HG03354 (cell line): Measurements from ENCODE around the gene ZZZ3.
A peak's percentile ranks its signal among the peaks of the same experiment; 100 is the strongest.
"Not testable (repeated sequence)": the region's sequence is repeated elsewhere in the genome, so short reads cannot be mapped to it uniquely, and the experiment has no call there.

Experiments used
- ATAC-seq: cut with Tn5 transposase; IDR thresholded peaks from one replicate; pipeline ENCODE4 v1.9.1; 2021; ENCODE audit warnings: mild to moderate bottlenecking; ENCODE audit not compliant: unreplicated experiment, poor library complexity, severe bottlenecking

ZZZ3 gene

DNA sequence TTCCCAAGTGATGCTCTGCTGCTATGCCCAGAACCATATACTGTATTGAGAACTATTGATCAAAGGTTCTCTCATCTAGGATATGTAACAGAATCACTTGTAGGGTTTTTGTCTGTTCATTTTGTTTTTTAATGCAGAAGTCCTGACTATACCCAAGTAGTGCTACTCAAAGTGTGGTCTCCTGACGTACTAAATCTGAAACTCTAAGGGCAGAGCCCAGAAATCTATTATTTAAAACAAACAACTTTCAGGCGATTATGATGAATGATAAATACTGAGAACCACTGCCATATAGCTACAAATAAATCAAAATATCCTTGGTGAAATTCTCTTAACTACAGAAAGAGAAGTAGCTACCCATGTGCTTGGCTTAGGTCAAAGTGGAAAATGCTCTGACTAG is 10.1 kb downstream of the ZZZ3 start:
- ATAC-seq = no peak

GRCh38 chr1:77671836-77672235 is 10.6 kb downstream of the ZZZ3 start:
- ATAC-seq = no peak

DNA sequence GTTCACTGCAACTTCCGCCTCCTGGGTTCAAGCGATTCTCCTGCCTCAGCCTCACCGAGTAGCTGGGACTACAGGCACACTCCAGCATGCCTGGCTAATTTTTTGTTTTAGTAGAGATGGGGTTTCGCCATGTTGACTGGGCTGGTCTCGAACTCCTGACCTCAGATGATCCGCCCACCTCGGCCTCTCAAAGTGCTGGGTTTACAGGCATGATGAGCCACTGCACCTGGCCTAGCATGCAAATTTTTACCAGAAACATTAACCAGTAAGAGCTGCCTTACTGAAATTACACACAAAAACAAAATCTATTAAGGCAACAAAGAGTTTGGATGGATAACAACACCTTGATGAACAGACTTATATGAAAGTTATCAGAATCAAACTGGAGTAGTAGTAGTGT is 12.1 kb downstream of the ZZZ3 start:
- peak; percentile 63 for ATAC-seq

- no peak for ATAC-seq
Measured at GRCh38 chr1:77668924-77669449, 13.5 kb downstream of the ZZZ3 start.

DNA sequence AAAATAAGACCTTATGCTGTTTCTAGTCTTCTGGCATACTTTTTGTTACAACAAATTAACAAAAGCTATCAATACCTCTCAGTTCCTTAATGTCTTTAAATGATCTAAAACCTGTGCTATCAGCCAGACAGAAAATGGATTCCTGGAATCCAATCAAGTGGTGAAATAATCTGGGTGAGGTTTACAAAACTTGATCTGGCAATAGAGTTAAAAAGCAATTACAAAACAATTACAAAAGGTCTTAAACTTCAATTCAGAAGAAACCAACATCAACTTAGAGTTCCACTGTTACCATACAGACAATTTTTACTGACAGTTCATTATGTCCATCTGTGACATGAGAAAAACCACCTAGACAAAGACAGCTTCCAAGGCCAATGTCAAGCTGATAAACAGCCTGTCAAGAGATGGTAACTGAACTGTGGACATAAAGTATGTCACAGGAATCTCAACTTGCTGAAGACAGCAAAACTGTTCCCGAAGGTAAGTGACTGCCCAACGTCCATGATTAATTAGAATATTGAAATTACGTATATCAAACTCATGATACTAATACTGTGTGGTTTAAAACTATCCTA is 17.4 kb downstream of the ZZZ3 start:
- ATAC-seq = no peak

DNA sequence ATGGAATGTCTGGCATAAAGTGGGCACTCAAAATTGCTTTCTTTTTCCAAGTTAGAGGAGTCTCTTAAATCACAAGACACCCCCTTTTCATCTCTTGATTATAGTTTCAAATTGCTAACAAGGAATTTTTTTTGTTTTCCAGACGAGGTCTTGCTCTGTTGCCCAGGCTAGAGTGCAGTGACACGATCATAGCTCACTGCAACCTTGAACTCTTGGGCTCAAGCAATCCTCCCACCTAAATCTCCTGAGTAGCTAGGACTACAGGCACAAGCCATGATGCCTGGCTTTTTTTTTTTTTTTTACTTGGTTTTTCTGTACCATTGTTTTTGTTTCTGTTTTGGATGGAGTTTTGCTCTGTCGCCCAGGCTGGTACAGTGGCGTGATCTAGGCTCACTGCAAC is 20.8 kb downstream of the ZZZ3 start:
- ATAC-seq = no peak

- ATAC-seq = peak; percentile 78
Measured at GRCh38 chr1:77659879-77660593, 22.4 kb downstream of the ZZZ3 start.

GRCh38 chr1:77658271-77658670 is 24.2 kb downstream of the ZZZ3 start:
- ATAC-seq = no peak

DNA sequence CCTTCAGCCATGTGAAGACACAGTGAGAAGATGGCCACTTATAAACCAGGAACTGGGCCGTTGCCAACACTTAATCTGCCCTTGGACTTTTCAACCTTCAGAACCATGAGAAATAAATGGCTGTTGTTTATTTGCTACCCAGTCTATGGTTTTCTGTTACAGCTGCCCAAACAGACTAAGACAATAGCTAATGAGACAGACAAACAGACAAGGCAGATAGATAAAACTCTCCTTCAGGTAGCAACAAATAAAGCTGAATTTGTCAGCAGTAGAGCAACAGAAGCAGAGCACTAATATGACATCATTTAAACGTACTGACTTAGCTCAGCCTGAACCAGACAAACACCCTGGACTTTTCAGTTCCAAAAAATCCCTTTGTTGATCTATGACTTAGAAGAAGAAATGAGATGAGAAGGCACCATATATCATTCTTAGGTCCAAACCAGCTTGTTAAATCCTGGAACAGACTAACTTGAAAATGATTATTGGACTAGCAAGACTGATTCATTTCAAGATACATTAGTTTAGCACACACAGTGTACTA is 27.0 kb downstream of the ZZZ3 start:
- no peak for ATAC-seq

DNA sequence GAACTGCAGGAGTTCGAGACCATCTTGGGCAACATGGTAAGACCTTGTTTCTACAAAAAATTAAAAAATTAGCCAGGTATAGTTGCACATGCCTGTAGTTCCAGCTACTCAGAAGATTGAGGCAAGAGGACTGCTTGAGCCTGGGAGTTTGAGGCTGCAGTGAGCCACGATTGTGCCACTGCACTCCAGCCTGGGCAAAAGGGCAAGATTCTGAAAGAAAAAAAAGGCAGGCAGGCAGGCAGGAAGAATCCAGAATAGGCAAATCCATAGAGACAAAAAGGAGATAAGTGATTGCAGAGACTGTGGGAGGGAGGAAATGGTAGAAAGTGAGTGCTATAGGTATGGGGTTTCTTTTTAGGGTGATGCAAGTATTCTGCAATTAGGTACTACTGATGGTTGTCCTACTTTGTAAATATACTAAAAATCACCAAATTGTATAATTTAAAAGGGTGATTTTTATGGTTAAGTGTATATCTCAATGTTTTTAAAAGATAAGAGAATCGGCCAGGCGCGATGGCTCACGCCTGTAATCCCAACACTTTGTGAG is 29.4 kb downstream of the ZZZ3 start:
- no peak for ATAC-seq

DNA sequence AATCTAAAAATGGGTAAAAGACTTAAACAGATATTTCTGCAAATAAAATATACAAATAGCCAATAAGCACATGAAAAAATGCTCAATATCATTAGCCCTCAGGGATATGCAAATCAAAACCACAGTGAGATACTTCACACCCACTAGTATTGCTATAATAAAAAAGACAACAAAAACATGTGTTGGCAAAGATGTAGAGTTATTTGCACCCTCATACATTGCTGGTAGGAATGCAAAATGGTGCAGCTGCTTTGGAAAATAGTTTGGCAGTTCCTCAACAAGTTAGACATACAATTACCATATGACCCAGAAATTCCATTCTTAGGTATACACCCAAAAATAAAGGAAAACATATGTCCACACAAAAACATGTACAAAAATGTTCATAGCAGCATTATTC is 30.2 kb downstream of the ZZZ3 start:
- no peak for ATAC-seq

DNA sequence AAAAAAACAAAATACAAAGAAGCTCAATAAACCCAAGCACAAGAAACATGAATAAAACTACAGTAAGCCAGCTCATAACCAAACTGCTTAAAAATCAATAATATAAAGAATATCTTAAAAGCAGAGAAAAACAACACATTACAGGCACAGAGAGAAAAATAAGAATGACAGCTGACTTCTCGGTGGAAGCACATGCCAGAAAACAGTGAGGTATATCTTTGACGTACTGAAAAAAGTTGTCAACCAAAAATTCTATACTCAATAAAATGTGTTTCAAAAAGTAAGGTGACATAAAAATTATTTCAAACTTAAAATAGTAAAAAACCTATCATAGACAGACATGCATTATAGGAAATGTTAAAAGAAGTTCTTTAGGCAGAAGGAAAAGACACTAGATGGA is 33.3 kb downstream of the ZZZ3 start:
- ATAC-seq = no peak

- not testable (repeated sequence) for ATAC-seq
Measured at GRCh38 chr1:77646224-77646623, 36.2 kb downstream of the ZZZ3 start.

- no peak for ATAC-seq
Measured at GRCh38 chr1:77643456-77643855, 39.0 kb downstream of the ZZZ3 start.

DNA sequence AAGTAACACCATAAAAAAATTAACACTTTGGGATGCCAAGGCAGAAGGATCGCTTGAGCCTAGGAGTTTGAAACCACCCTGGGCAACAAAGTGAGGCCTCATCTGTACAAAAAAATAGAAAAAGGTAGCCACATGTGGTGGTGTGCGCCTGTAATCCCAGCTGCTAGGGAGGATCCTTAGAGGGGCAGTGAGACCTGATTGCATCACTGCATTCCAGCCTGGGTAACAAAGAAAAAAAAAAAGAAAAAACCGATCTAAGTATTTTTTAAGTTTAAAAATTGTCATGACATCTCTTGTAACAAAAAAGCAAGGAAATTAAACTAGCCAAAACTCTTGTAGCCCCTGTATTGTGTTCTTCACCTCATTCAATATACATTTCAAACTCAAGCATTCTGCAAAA is 39.5 kb downstream of the ZZZ3 start:
- ATAC-seq = no peak

DNA sequence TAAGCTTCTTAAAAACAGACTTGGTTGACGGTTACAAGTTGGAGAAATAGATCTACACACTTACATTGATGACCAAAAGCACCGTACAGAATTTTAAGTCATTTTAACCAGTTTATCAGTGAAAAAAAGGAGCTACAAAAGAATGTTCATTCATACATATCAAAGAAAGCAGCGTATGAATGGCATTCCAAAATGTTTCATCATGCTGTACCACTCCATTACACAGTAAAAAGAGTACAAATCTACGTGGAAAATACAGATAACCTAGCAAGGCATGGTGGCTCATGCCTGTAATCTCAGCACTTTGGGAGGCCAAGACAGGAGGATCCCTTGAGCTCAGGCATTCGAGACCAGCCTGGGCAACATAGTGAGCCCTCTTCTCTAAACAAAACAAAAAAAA is 40.3 kb downstream of the ZZZ3 start:
- no peak for ATAC-seq

DNA sequence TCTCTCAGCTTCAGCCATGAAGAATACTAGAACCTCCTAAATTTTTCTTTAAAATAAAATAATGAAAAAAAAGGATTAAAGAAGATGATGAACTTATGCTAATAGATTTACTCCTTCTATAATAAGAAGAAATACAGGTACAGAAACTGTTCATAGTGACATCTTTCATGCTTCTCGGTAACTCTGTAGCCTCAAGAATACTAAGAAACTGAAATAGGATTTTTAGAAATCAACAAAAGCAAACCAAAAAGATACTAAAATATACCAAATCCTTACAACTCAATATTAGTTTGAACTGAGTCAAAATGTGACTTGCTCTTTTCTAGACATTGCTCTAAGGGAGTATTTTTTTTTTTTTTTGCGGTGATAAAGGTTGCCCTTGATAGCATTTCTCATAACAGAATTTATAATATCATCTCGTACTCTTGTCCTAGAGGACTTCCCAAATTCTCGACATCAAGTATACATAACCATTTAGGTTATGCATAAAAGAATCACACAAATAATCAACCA is 42.8 kb downstream of the ZZZ3 start:
- ATAC-seq = no peak

GRCh38 chr1:77639056-77639455 is 43.4 kb downstream of the ZZZ3 start:
- no peak for ATAC-seq

DNA sequence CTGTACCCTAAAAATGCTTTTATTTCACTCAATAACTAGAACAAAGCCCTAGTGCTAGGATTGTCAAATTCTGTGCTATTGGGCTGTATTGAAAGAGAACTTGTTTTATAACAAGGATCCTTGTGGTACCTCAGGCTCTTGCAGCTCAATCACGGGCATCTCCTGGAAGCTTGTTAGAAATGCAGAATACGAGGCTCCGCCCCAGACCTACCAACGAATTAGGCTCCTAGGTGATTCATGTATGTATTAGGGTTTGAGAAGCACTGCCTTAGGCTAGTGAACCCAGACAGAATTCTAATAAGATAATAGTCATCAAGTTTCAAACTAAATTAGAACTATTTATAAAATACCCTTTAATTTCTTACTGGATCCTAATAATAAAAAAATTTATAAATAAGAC is 45.6 kb downstream of the ZZZ3 start:
- ATAC-seq = no peak
